Measurements from ENCODE around the gene REXO1. TPM values are rescaled to one million over a fixed set of nuclear protein-coding genes. Genes with fewer than 3 reads are reported as not detected.

Gene REXO1
- total and polyA plus RNA-seq, 2 donors (not counting 1 experiment from before 2014, with no cell fraction given): 72.6 to 898 TPM

DNA sequence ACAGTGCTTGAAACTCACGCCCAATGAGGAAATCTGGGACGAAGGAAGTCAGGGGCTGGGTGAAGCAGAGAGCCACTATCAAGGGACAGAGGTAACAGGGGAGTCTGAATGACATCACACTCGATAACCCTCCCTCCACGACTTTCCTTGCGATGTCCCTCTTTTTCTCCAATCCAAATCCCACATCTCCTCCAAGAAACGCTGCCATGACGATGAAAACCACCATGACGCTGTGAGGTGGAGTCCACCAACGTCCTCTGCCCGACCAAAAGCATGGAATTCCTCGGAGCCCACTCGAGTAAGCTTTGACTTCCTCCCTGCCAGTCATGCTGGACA, 967 bp downstream of the REXO1 start:
- DNase-seq: no peak
- Histone ChIP-seq H3K4me3 (ENCODE audit: control extremely low read depth in 1 of 5, extremely low read depth in 1 of 5, insufficient read depth in 1 of 5, low read depth in 2 of 5, low read length in 4 of 5) (peak overlapping the region in 4 of 5 experiments; percentile 82 to 95 (median 86)), H3K9ac (ENCODE audit: low read length) (peak overlapping the region; percentile 89), H4K20me1 (ENCODE audit: control insufficient read depth, insufficient read depth, low read length, poor library complexity, severe bottlenecking) (peaks cover 69% of the 10 kb centered on the region), H3K36me3 (replicated peaks in 1 of 2; ENCODE audit: control extremely low read depth in 1 of 2, control insufficient read depth in 1 of 2, extremely low read depth in 1 of 2, insufficient read depth in 2 of 2, low read length in 1 of 2) (peaks cover 0 to 13% of the 10 kb centered on the region in 2 experiments), H3K4me2 (replicated peaks; ENCODE audit: low read depth, low read length, poor library complexity, severe bottlenecking) (peak overlapping the region; percentile 100), H2AFZ (ENCODE audit: insufficient read depth, low read depth, low read length, poor library complexity, severe bottlenecking) (no peak overlapping the region), H3K27ac (ENCODE audit: low read length in 2 of 2) (peak overlapping the region; percentile 95 to 97), H3K4me1 (ENCODE audit: control insufficient read depth in 2 of 2, insufficient read depth in 2 of 2, low read length in 2 of 2) (peaks cover 48 to 68% of the 10 kb centered on the region in 2 donors), H3K9me3 (ENCODE audit: control extremely low read depth in 1 of 3, control insufficient read depth in 2 of 3, insufficient read depth in 1 of 3, low read length in 2 of 3) (no peaks in the 10 kb centered on the region), H3K27me3 (replicated peaks in 1 of 4; ENCODE audit: control extremely low read depth in 1 of 4, control insufficient read depth in 3 of 4, insufficient read depth in 4 of 4, low read length in 3 of 4) (no peaks in the 10 kb centered on the region), H3K79me2 (ENCODE audit: control insufficient read depth, insufficient read depth, low read length) (peaks cover 77% of the 10 kb centered on the region)
- H3K27ac Mint-ChIP-seq: peak overlapping the region; percentile 93
- H3K27me3 Mint-ChIP-seq: no peaks in the 10 kb centered on the region
- no peaks in the 10 kb centered on the region for H3K9me3 Mint-ChIP-seq (ENCODE audit: insufficient read depth)
- CTCF ChIA-PET: interaction anchor here (0.6 to 1.5 kb wide), 2 partner anchors 21 to 527 kb away, joined by 3 to 5 read pairs; no protein-coding TSS in a partner anchor
- H3K4me3 Mint-ChIP-seq: peak overlapping the region; percentile 90
- intact Hi-C loops (cut with micrococcal nuclease): loop anchor here (5.0 kb wide), 1 partner anchor 195 kb away; the partner anchor contains the start of gene TCF3
- WGBS (ENCODE audit: insufficient coverage): 5% methylated on average over 11 of the region's 12 CpGs
- ATAC-seq (ENCODE audit: low read depth): no peak
- POLR2A ChIA-PET: no interaction called here
- TF ChIP-seq, protein P1, sequence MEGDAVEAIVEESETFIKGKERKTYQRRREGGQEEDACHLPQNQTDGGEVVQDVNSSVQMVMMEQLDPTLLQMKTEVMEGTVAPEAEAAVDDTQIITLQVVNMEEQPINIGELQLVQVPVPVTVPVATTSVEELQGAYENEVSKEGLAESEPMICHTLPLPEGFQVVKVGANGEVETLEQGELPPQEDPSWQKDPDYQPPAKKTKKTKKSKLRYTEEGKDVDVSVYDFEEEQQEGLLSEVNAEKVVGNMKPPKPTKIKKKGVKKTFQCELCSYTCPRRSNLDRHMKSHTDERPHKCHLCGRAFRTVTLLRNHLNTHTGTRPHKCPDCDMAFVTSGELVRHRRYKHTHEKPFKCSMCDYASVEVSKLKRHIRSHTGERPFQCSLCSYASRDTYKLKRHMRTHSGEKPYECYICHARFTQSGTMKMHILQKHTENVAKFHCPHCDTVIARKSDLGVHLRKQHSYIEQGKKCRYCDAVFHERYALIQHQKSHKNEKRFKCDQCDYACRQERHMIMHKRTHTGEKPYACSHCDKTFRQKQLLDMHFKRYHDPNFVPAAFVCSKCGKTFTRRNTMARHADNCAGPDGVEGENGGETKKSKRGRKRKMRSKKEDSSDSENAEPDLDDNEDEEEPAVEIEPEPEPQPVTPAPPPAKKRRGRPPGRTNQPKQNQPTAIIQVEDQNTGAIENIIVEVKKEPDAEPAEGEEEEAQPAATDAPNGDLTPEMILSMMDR (IDR thresholded peaks at IDR 0.05): no peak
- no peak for TF ChIP-seq EZH2 (IDR thresholded peaks at IDR 0.05; ENCODE audit: borderline replicate concordance, insufficient read depth, low read depth, low read length, poor library complexity, severe bottlenecking)
- peaks cover 61% of the 10 kb centered on the region for H3K4me1 Mint-ChIP-seq

DNA sequence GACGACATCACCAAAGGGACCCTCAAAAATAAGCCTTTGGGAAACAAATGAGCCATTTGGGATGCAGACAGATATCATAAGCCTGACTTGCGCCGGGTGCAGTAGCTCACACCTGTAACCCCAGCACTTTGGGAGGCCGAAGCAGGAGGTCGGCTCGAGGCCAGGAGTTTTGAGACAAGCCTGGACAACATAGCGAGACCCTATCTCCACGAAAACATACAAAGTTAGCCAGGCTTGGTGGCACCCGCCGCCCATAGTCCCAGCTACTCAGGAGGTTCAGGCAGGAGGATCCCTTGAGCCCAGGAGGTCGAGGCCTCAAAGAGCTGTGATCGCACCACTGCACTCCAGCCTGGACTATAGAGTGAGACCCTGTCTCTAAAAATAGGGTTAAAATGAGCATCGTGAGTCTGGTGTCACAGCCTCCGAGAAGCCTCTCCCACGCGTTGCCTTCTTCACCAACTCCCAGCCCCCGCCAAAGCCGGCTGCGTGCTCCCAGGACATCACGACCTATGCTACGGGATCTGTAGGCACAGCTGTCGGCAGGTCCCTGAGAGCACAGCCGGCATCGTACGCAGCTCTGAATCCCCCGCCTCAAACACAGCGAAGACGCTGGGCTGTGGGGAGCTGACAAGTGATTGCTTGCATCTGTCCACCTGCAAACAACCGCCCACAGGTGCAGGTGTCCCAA, 1.6 kb downstream of the REXO1 start:
- ChIA-PET POLR2A (no interaction called here), CTCF (interaction anchor here (0.6 to 1.5 kb wide), 2 partner anchors 20 to 526 kb away, joined by 3 to 5 read pairs; no protein-coding TSS in a partner anchor)
- Mint-ChIP-seq H3K4me1 (peaks cover 62% of the 10 kb centered on the region), H3K4me3 (peak overlapping the region; percentile 90), H3K27ac (peak overlapping the region; percentile 82), H3K9me3 (ENCODE audit: insufficient read depth) (no peaks in the 10 kb centered on the region), H3K27me3 (no peaks in the 10 kb centered on the region)
- Histone ChIP-seq H4K20me1 (ENCODE audit: control insufficient read depth, insufficient read depth, low read length, poor library complexity, severe bottlenecking) (peaks cover 70% of the 10 kb centered on the region), H3K4me3 (ENCODE audit: control extremely low read depth in 1 of 5, extremely low read depth in 1 of 5, insufficient read depth in 1 of 5, low read depth in 2 of 5, low read length in 4 of 5) (peak overlapping the region in 2 of 5 experiments; percentile 83 to 95), H3K4me2 (replicated peaks; ENCODE audit: low read depth, low read length, poor library complexity, severe bottlenecking) (peak overlapping the region; percentile 100), H3K27ac (ENCODE audit: low read length in 2 of 2) (no peak overlapping the region), H3K9me3 (ENCODE audit: control extremely low read depth in 1 of 3, control insufficient read depth in 2 of 3, insufficient read depth in 1 of 3, low read length in 2 of 3) (no peaks in the 10 kb centered on the region), H3K4me1 (ENCODE audit: control insufficient read depth in 2 of 2, insufficient read depth in 2 of 2, low read length in 2 of 2) (peaks cover 41 to 63% of the 10 kb centered on the region in 2 donors), H3K27me3 (replicated peaks in 1 of 4; ENCODE audit: control extremely low read depth in 1 of 4, control insufficient read depth in 3 of 4, insufficient read depth in 4 of 4, low read length in 3 of 4) (no peaks in the 10 kb centered on the region), H2AFZ (ENCODE audit: insufficient read depth, low read depth, low read length, poor library complexity, severe bottlenecking) (no peak overlapping the region), H3K36me3 (replicated peaks in 1 of 2; ENCODE audit: control extremely low read depth in 1 of 2, control insufficient read depth in 1 of 2, extremely low read depth in 1 of 2, insufficient read depth in 2 of 2, low read length in 1 of 2) (peaks cover 0 to 13% of the 10 kb centered on the region in 2 experiments), H3K79me2 (ENCODE audit: control insufficient read depth, insufficient read depth, low read length) (peaks cover 78% of the 10 kb centered on the region), H3K9ac (ENCODE audit: low read length) (peak overlapping the region; percentile 89)
- ATAC-seq (ENCODE audit: low read depth): no peak
- intact Hi-C loops (cut with micrococcal nuclease): loop anchor here (5.0 kb wide), 1 partner anchor 194 kb away; the partner anchor contains the start of gene TCF3
- TF ChIP-seq, protein P1 (IDR thresholded peaks at IDR 0.05): no peak
- TF ChIP-seq EZH2 (IDR thresholded peaks at IDR 0.05; ENCODE audit: borderline replicate concordance, insufficient read depth, low read depth, low read length, poor library complexity, severe bottlenecking): no peak
- no peak for DNase-seq
- WGBS (ENCODE audit: insufficient coverage): 92% methylated on average over 28 of the region's 29 CpGs
